Osteocyte (in vitro differentiated cells): ENCODE data around the gene WWC2. TPM values are rescaled to one million over a fixed set of nuclear protein-coding genes. Genes with fewer than 3 reads are reported as not detected.

Source experiments
- DNase-seq: peaks from one replicate; pipeline ENCODE4 v3.0.0; 2021; ENCODE audit warnings: mixed read lengths; ENCODE audit not compliant: unreplicated experiment; ENCODE audit errors: extremely low spot score
- H3K27ac Mint-ChIP-seq: one replicate; pipeline ENCODE4 v1.8.0; 2021; ENCODE audit warnings: mild to moderate bottlenecking, mixed read lengths; ENCODE audit not compliant: unreplicated experiment
- H3K27me3 Mint-ChIP-seq: one replicate; pipeline ENCODE4 v1.8.0; 2021; ENCODE audit warnings: mixed read lengths; ENCODE audit not compliant: unreplicated experiment
- H3K36me3 Mint-ChIP-seq: one replicate; pipeline ENCODE4 v1.8.0; 2021; ENCODE audit warnings: mixed read lengths; ENCODE audit not compliant: unreplicated experiment
- H3K4me1 Mint-ChIP-seq: one replicate; pipeline ENCODE4 v1.8.0; 2021; ENCODE audit warnings: mixed read lengths; ENCODE audit not compliant: unreplicated experiment
- H3K4me3 Mint-ChIP-seq: one replicate; pipeline ENCODE4 v1.8.0; 2021; ENCODE audit warnings: mild to moderate bottlenecking, moderate library complexity, mixed read lengths; ENCODE audit not compliant: unreplicated experiment
- H3K9me3 Mint-ChIP-seq: one replicate; pipeline ENCODE4 v1.8.0; 2021; ENCODE audit warnings: mixed read lengths; ENCODE audit not compliant: unreplicated experiment
- CTCF ChIP-seq: fragments of 200-600 bp; sonication (generic); IDR thresholded peaks from 2 replicates; pipeline ENCODE4 v1.5.0; 2021; ENCODE audit warnings: antibody characterized with exemption, mild to moderate bottlenecking, moderate library complexity
- total RNA-seq: library from RNA; stranded (reverse); gene quantifications from 2 replicates; pipeline ENCODE4 v1.2.1, GENCODE V29; 2021

Gene WWC2
- total RNA-seq, 1 donor from 2014 or later = 53.5 TPM

- Mint-ChIP-seq H3K9me3 (no peaks in the 10 kb centered on the region), H3K4me1 (peaks cover 22% of the 10 kb centered on the region)
Measured at GRCh38 chr4:183182873-183183725, 84.0 kb downstream of the WWC2 start.

GRCh38 chr4:183183906-183184535 is 85.0 kb downstream of the WWC2 start:
- no peaks in the 10 kb centered on the region for H3K9me3 Mint-ChIP-seq
- H3K27ac Mint-ChIP-seq = no peak overlapping the region
- H3K36me3 Mint-ChIP-seq = peaks cover 2% of the 10 kb centered on the region
- no peak for TF ChIP-seq CTCF
- peaks cover 22% of the 10 kb centered on the region for H3K4me1 Mint-ChIP-seq
- H3K4me3 Mint-ChIP-seq = no peak overlapping the region
- no peak for DNase-seq
- no peaks in the 10 kb centered on the region for H3K27me3 Mint-ChIP-seq

More at GRCh38 chr4:183182873-183183725, 84.0 kb downstream of the WWC2 start:
- Mint-ChIP-seq H3K4me3 (no peak overlapping the region), H3K36me3 (peaks cover 4% of the 10 kb centered on the region), H3K27ac (peak overlapping the region; percentile 35), H3K27me3 (no peaks in the 10 kb centered on the region)
- TF ChIP-seq CTCF = no peak
- no peak for DNase-seq

GRCh38 chr4:183185018-183185417 is 86.0 kb downstream of the WWC2 start:
- H3K36me3 Mint-ChIP-seq = peaks cover 2% of the 10 kb centered on the region
- DNase-seq = no peak
- no peak for TF ChIP-seq CTCF
- no peak overlapping the region for H3K4me3 Mint-ChIP-seq
- no peaks in the 10 kb centered on the region for H3K9me3 Mint-ChIP-seq
- H3K27ac Mint-ChIP-seq = no peak overlapping the region
- H3K27me3 Mint-ChIP-seq = no peaks in the 10 kb centered on the region
- peaks cover 22% of the 10 kb centered on the region for H3K4me1 Mint-ChIP-seq

- TF ChIP-seq CTCF = no peak
- no peak for DNase-seq
- Mint-ChIP-seq H3K4me1 (peaks cover 21% of the 10 kb centered on the region), H3K27ac (no peak overlapping the region), H3K9me3 (no peaks in the 10 kb centered on the region), H3K36me3 (peaks cover 2% of the 10 kb centered on the region), H3K27me3 (no peaks in the 10 kb centered on the region), H3K4me3 (no peak overlapping the region)
Measured at GRCh38 chr4:183185559-183185958, 86.5 kb downstream of the WWC2 start.

- no peak for DNase-seq
- peaks cover 24% of the 10 kb centered on the region for H3K4me1 Mint-ChIP-seq
- H3K36me3 Mint-ChIP-seq = peaks cover 2% of the 10 kb centered on the region
- H3K27ac Mint-ChIP-seq = peak overlapping the region; percentile 6
- TF ChIP-seq CTCF = no peak
- no peaks in the 10 kb centered on the region for H3K9me3 Mint-ChIP-seq
- H3K4me3 Mint-ChIP-seq = no peak overlapping the region
- no peaks in the 10 kb centered on the region for H3K27me3 Mint-ChIP-seq
Measured at GRCh38 chr4:183186813-183187212, 87.8 kb downstream of the WWC2 start.
